HG02678 (cell line): Measurements from ENCODE around the gene SPEF2.

Experiments
- ATAC-seq: cut with Tn5 transposase; IDR thresholded peaks from one replicate; pipeline ENCODE4 v1.9.1; 2021; ENCODE audit warnings: mild to moderate bottlenecking, moderate library complexity; ENCODE audit not compliant: unreplicated experiment

The SPEF2 gene

GRCh38 chr5:35698047-35698808 lies 80.6 kb downstream of the SPEF2 start:
- ATAC-seq = no peak

DNA sequence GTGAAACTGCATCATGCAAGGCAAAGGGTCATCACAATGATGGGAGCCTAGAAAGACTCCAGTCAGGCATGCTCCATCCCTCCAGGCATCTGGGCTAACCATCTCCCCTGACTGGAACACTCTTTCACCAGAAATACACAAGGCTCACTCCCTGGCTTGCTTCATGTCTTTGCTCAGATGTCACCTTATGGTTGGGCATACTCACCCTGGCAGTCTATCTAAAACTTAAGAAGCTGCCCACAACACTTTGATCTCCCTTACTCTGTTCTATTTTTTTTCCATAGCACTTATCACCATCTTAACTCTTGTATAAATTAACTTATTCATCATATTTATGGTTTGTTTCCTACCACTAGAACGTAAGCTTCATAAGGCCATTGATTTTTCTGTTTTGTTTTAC lies 90.0 kb downstream of the SPEF2 start:
- no peak for ATAC-seq

- no peak for ATAC-seq
These were observed 92.0 kb downstream of the SPEF2 start for GRCh38 chr5:35709688-35710087.

DNA sequence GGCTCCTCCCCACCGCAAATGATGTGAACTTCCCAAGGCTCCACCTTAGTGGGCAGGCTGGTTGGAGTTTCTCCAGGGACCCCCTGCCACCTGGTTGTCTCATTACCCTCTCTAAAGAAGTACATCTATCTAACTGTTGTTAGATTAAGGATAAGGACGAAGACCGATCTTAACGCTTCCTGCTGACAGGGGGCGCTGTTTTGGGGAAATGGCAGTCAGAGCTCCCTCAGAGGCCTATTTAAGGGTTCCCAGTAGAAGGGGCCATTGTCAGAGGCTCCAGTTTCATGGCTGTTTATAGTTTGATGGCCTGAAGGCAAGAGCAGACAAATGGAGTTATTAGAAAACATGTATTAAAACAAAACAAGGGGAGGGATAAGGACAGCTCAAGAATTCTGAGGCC lies 100.1 kb downstream of the SPEF2 start:
- ATAC-seq = no peak

- ATAC-seq = no peak
These were observed 118.1 kb downstream of the SPEF2 start for GRCh38 chr5:35735718-35736117.

DNA sequence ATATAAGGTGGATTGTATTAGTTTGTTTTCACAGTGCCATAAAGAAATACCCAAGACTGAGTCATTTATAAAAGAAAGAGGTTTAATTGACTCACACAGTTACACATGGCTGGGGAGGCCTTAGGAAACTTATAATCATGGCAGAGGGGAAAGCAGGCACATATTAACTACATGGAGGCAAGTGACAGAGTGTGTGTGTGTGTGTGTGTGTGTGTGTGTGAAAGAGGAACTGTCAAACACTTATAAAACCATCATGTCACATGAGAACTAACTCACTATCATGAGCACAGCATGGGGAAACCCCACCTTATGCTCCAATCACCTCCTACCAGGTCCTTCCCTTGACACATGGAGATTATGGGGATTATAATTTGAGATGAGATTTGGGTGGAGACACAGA lies 118.6 kb downstream of the SPEF2 start:
- no peak for ATAC-seq

DNA sequence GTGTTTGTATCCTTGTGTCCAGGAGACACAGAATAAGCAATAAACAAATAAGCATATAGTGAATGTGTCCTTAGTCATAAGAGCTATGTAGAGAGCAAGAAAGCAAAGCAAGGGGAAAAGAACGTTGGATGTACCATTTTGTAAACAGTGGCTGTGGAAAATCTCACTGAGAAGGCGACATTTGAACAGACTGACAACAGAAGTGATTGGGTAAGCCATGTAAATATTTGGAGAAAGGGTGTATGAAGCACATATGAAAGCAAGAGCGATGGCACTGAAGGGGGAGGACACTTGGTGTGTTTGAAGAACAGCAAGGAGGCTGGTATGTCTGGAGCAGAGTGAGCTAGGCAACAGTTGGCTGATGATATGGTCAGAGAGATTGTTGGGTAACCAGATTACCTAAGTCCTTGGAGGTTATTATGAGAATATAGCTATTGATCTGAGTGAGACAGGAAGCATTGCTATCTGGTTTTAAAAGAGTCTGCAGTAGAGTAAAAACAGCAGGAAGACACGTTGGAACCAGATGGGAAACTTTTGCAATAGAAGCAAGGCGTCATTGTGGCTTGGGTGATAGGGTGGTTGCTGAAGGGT lies 123.6 kb downstream of the SPEF2 start:
- no peak for ATAC-seq

- ATAC-seq = no peak
These were observed 124.3 kb downstream of the SPEF2 start for GRCh38 chr5:35741971-35742370.

DNA sequence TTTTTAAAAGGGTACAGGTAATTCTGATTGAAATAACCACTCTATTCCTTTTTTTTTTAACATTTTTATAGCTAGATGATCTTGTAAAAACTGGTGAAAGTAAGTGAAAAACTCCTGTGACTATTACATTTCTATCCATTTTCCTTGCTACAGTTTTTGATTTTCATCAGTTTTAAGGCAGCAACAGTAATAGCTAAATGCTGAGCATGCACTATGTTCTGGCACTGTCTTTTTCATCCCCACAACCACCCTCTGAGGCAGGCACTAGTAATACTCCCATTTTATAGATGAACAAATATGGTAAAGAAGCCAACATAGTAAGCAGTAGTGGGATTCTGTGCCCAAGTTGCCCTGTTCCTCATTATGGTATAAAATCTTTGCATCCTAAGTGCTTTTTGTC lies 126.0 kb downstream of the SPEF2 start:
- ATAC-seq = no peak

GRCh38 chr5:35745193-35745592 lies 127.5 kb downstream of the SPEF2 start:
- ATAC-seq = no peak

DNA sequence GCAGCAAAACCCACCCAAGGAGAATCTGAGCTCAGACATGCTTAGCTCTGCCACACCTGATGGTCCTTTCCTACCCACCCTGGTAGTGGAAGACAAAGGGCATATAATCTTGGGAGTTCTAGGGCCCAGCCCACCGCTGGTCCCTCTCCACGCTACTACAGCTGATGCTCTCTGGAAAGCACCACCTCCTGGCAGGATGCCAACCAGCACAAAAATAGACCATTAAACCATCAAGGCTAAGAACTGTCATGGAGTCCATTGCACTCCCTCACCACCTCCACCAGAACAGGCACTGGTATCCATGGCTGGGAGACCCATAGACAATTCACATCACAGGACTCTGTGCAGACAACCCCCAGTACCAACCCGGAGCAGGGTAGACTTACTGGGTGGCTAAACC lies 128.0 kb downstream of the SPEF2 start:
- ATAC-seq = no peak

DNA sequence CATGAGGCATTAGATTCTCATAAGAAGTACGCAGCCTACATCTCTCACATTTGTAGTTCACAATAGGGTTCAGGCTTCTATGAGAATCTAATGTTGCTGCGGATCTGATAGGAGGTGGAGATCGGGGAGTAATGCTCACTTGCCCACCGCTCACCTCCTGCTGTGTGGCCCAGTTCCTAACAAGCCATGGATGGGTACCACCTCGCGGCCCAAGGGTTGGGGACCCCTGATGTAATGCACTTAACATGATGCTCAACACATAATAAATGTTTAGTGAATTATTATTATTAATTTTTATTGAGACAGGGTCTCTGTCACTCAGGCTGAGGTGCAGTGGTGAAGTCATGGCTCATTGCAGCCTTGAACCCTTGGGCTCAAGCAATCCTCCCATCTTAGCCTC lies 134.3 kb downstream of the SPEF2 start:
- ATAC-seq = no peak

GRCh38 chr5:35753500-35753899 lies 135.8 kb downstream of the SPEF2 start:
- ATAC-seq = no peak

- no peak for ATAC-seq
These were observed 136.8 kb downstream of the SPEF2 start for GRCh38 chr5:35754481-35754880.

- no peak for ATAC-seq
These were observed 138.3 kb downstream of the SPEF2 start for GRCh38 chr5:35755966-35756365.

- ATAC-seq = no peak
These were observed 140.6 kb downstream of the SPEF2 start for GRCh38 chr5:35758151-35758724.

- no peak for ATAC-seq
These were observed 143.9 kb downstream of the SPEF2 start for GRCh38 chr5:35761541-35761940.

- no peak for ATAC-seq
These were observed 144.7 kb downstream of the SPEF2 start for GRCh38 chr5:35762368-35762767.

DNA sequence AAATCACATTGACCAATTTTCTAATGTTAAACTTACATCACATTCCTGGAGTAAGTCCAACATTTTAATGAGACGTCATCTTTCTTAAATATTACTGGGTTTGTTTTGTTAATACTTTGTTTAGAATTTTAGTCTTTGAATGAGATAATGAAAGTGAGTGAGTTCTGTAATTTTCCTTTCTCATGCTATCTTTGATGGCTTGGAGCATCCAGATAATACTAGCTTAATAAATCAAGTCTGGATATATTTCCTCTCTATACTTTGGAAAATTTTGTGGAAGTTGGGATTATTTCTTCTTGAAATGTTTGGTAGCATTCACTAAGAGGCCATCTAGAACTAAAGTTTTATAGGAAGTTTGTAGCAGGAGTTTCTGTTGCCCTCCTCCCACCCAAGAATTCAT lies 148.3 kb downstream of the SPEF2 start:
- no peak for ATAC-seq

DNA sequence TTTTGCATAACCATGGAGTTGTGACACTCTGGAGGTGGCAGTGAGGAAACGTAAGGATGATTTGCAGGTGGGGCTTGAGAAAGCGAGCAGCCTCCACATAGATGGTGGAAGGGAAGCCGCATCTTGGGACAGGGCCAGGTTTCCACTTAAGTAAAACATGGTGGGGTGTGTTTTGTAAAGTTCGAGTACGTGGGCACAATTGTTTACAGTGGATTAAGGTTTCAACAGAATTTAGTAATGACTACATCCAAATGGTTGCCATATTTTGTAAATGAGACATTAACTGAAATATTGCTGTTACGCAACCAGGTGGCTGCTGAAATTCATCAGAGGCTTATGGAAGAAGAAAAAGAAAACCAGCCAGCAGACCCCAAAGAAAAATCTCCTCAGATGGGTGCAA lies 153.6 kb downstream of the SPEF2 start:
- no peak for ATAC-seq

DNA sequence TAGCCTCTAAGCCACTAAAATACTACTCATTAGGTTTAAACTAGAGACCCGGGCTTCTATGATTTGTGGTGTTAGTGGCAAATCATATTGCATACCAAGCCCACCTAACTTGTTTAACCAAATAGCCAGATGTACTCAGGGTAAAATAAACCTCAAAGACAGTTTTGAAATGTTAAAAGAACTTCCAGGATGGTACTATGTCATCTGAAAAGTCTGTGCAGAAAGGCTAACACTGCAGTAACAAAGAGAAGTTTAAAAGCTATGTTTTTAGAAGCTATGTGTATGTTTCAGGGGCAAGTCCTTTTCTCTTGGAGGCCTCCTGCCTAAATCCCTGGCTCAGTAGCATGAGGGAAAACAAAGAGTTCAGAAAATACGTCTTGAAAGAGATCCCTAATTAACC lies 154.2 kb downstream of the SPEF2 start:
- ATAC-seq = no peak

DNA sequence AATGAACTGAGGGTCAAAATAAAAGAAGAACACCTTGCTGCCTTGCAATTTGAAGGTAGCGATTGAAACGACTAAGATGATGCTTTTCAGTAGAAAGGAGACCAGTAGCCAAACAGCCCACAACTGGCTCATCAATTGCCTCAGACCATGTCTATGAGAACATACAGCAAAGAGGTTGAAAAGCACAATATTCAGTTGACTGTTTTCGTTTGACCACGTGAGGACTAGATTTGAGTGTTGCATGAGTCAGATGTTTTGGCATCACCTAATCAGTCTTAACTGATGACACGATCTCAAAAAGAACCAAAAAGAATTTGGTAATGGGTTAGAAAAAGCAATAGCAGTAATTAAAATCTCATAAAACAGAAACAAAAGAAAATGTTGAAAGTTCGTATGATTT lies 156.3 kb downstream of the SPEF2 start:
- no peak for ATAC-seq

GRCh38 chr5:35776757-35777156 lies 159.1 kb downstream of the SPEF2 start:
- no peak for ATAC-seq
